SK-N-SH treated with all-trans-retinoic acid at 6 μM for 48 hours (cell line): Measurements from ENCODE around the gene FUZ.

ENCODE experiments used
- ATAC-seq: fragments of 200-7000 bp; cut with Tn5 transposase; 3 replicates; pipeline ENCODE4 v1.9.1; 2020; ENCODE audit warnings: mild to moderate bottlenecking, moderate library complexity
- ARNTL ChIP-seq: fragments of 450-650 bp; formaldehyde crosslinking; IDR thresholded peaks from 2 replicates; pipeline ENCODE4 v1.5.0; 2020; ENCODE audit warnings: low read depth, mild to moderate bottlenecking, moderate library complexity, borderline replicate concordance
- CSDC2 ChIP-seq: fragments of 250-450 bp; sonication (Bioruptor Pico); IDR thresholded peaks from 2 replicates; pipeline ENCODE4 v1.5.0; 2020; ENCODE audit warnings: mild to moderate bottlenecking, moderate library complexity
- ESRRG ChIP-seq: fragments of 250-450 bp; sonication (Bioruptor Pico); IDR thresholded peaks from 2 replicates; pipeline ENCODE4 v1.6.1; 2021; ENCODE audit warnings: mild to moderate bottlenecking
- GLIS3 ChIP-seq: fragments of 250-450 bp; sonication (Bioruptor Pico); IDR thresholded peaks from 2 replicates; pipeline ENCODE4 v1.5.0; 2020; ENCODE audit warnings: mild to moderate bottlenecking, moderate library complexity
- ISL1 ChIP-seq: fragments of 250-450 bp; sonication (Bioruptor Pico); IDR thresholded peaks from 2 replicates; pipeline ENCODE4 v2.1.2; 2022; ENCODE audit warnings: mild to moderate bottlenecking, moderate library complexity
- PATZ1 ChIP-seq: fragments of 250-450 bp; sonication (Bioruptor Pico); IDR thresholded peaks from 2 replicates; pipeline ENCODE4 v1.8.0; 2020; ENCODE audit warnings: mild to moderate bottlenecking, moderate library complexity, borderline replicate concordance
- PPARA ChIP-seq: fragments of 250-450 bp; sonication (Bioruptor Pico); IDR thresholded peaks from 2 replicates; pipeline ENCODE4 v1.5.0; 2020; ENCODE audit warnings: mild to moderate bottlenecking, borderline replicate concordance
- RARB ChIP-seq: fragments of 250-450 bp; sonication (Bioruptor Pico); IDR thresholded peaks from 2 replicates; pipeline ENCODE4 v1.8.0; 2021; ENCODE audit warnings: mild to moderate bottlenecking, moderate library complexity
- SNAI2 ChIP-seq: fragments of 250-450 bp; sonication (Bioruptor Pico); IDR thresholded peaks from 2 replicates; pipeline ENCODE4 v1.5.0; 2020; ENCODE audit warnings: mild to moderate bottlenecking, moderate library complexity
- TCF4 ChIP-seq: fragments of 250-450 bp; sonication (Bioruptor Pico); IDR thresholded peaks from 2 replicates; pipeline ENCODE4 v1.8.0; 2021; ENCODE audit warnings: mild to moderate bottlenecking, moderate library complexity, borderline replicate concordance
- TSHZ2 ChIP-seq: fragments of 250-450 bp; sonication (Bioruptor Pico); IDR thresholded peaks from 2 replicates; pipeline ENCODE4 v1.5.0; 2020; ENCODE audit warnings: mild to moderate bottlenecking, moderate library complexity
- ZC3H10 ChIP-seq: fragments of 250-450 bp; sonication (Bioruptor Pico); IDR thresholded peaks from 2 replicates; pipeline ENCODE4 v1.5.1; 2021; ENCODE audit warnings: mild to moderate bottlenecking, moderate library complexity
- ZFP3 ChIP-seq: fragments of 250-450 bp; sonication (Bioruptor Pico); IDR thresholded peaks from 2 replicates; pipeline ENCODE4 v1.5.0; 2020; ENCODE audit warnings: mild to moderate bottlenecking, moderate library complexity
- ZFP30 ChIP-seq: fragments of 450-650 bp; formaldehyde crosslinking; IDR thresholded peaks from 2 replicates; pipeline ENCODE4 v1.5.0; 2022; ENCODE audit warnings: mild to moderate bottlenecking, moderate library complexity
- ZNF565 ChIP-seq: fragments of 450-650 bp; formaldehyde crosslinking; conservative IDR thresholded peaks from 2 replicates; pipeline ENCODE4 v1.5.0; 2020; ENCODE audit warnings: low read depth, mild to moderate bottlenecking, moderate library complexity
- ZNF70 ChIP-seq: fragments of 450-650 bp; formaldehyde crosslinking; IDR thresholded peaks from 2 replicates; pipeline ENCODE4 v1.5.0; 2020; ENCODE audit warnings: mild to moderate bottlenecking, moderate library complexity
- TF ChIP-seq, protein P1 (sequence below): fragments of 250-450 bp; sonication (Bioruptor Pico); IDR thresholded peaks from 2 replicates; pipeline ENCODE4 v1.5.1; 2021; ENCODE audit warnings: mild to moderate bottlenecking, moderate library complexity
- TF ChIP-seq, protein P2 (sequence below): fragments of 250-450 bp; sonication (Bioruptor Pico); IDR thresholded peaks from 2 replicates; pipeline ENCODE4 v1.5.1; 2020; ENCODE audit warnings: low read depth, mild to moderate bottlenecking, moderate library complexity
- TF ChIP-seq, protein P3 (sequence below): fragments of 250-450 bp; sonication (Bioruptor Pico); IDR thresholded peaks from 2 replicates; pipeline ENCODE4 v1.8.0; 2021; ENCODE audit warnings: low read depth, mild to moderate bottlenecking, moderate library complexity, borderline replicate concordance

FUZ gene

DNA sequence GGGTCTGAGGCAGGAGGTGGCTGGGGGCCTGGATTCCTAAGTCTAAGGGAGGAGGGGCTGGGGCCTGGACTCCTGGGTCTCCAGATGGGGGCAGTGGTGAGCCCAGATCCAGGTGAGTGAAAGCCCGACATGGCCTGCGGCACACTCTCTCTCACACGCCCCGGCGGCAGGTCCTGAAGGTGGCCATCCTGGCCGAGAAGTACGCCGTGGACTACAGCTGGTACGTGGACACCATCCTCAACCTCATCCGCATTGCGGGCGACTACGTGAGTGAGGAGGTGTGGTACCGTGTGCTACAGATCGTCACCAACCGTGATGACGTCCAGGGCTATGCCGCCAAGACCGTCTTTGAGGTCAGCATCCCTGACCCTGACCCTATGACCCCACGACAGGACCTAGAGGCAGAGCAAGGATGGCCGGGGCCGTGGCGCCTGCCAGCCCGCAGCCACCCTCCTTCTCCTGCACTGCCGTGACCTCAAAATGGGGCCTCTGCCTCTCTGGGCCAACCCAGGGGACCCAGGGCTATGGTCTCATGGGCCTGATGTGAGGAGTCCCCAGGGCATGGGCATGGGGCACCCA is 13.2 kb downstream of the FUZ start:
- no peak for ATAC-seq
- TF ChIP-seq TSHZ2 = no peak

GRCh38 chr19:49799271-49799797 is 13.8 kb downstream of the FUZ start:
- ATAC-seq = no peak
- TF ChIP-seq RARB (CRISPR knock-in tag) = no peak
- TF ChIP-seq, protein P1, sequence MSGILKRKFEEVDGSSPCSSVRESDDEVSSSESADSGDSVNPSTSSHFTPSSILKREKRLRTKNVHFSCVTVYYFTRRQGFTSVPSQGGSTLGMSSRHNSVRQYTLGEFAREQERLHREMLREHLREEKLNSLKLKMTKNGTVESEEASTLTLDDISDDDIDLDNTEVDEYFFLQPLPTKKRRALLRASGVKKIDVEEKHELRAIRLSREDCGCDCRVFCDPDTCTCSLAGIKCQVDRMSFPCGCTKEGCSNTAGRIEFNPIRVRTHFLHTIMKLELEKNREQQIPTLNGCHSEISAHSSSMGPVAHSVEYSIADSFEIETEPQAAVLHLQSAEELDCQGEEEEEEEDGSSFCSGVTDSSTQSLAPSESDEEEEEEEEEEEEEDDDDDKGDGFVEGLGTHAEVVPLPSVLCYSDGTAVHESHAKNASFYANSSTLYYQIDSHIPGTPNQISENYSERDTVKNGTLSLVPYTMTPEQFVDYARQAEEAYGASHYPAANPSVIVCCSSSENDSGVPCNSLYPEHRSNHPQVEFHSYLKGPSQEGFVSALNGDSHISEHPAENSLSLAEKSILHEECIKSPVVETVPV (CRISPR knock-in tag) = no peak
- TF ChIP-seq ARNTL = no peak
- no peak for TF ChIP-seq PPARA (CRISPR knock-in tag)
- TF ChIP-seq, protein P2, sequence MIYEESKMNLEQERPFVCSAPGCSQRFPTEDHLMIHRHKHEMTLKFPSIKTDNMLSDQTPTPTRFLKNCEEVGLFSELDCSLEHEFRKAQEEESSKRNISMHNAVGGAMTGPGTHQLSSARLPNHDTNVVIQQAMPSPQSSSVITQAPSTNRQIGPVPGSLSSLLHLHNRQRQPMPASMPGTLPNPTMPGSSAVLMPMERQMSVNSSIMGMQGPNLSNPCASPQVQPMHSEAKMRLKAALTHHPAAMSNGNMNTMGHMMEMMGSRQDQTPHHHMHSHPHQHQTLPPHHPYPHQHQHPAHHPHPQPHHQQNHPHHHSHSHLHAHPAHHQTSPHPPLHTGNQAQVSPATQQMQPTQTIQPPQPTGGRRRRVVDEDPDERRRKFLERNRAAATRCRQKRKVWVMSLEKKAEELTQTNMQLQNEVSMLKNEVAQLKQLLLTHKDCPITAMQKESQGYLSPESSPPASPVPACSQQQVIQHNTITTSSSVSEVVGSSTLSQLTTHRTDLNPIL (CRISPR knock-in tag) = no peak
- TF ChIP-seq ZFP3 (CRISPR knock-in tag) = no peak
- no peak for TF ChIP-seq CSDC2 (CRISPR knock-in tag)
- no peak for TF ChIP-seq TCF4 (CRISPR knock-in tag)
- TF ChIP-seq SNAI2 = no peak
- TF ChIP-seq ZC3H10 (CRISPR knock-in tag) = no peak
- TF ChIP-seq ZNF70 (CRISPR knock-in tag) = no peak
- no peak for TF ChIP-seq ESRRG (CRISPR knock-in tag)
- TF ChIP-seq ZFP30 (CRISPR knock-in tag) = no peak

GRCh38 chr19:49798574-49798973 is 14.5 kb downstream of the FUZ start:
- ATAC-seq = no peak
- TF ChIP-seq, protein P1 (CRISPR knock-in tag) = no peak
- TF ChIP-seq ARNTL (no peak), GLIS3 (no peak), CSDC2 (CRISPR knock-in tag) (no peak), PATZ1 (CRISPR knock-in tag) (no peak), ZNF565 (CRISPR knock-in tag) (no peak), ZFP30 (CRISPR knock-in tag) (no peak), ISL1 (CRISPR knock-in tag) (no peak)
- TF ChIP-seq, protein P3, sequence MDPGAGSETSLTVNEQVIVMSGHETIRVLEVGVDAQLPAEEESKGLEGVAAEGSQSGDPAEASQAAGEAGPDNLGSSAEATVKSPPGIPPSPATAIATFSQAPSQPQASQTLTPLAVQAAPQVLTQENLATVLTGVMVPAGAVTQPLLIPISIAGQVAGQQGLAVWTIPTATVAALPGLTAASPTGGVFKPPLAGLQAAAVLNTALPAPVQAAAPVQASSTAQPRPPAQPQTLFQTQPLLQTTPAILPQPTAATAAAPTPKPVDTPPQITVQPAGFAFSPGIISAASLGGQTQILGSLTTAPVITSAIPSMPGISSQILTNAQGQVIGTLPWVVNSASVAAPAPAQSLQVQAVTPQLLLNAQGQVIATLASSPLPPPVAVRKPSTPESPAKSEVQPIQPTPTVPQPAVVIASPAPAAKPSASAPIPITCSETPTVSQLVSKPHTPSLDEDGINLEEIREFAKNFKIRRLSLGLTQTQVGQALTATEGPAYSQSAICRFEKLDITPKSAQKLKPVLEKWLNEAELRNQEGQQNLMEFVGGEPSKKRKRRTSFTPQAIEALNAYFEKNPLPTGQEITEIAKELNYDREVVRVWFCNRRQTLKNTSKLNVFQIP (CRISPR knock-in tag) = no peak
- TF ChIP-seq, all 23 proteins: peak for 0
